HepG2 (cell line): ENCODE results near the gene STAT6. TPM values are rescaled to one million over a fixed set of nuclear protein-coding genes. Genes with fewer than 3 reads are reported as not detected.
A peak's percentile ranks its signal among the peaks of the same experiment; 100 is the strongest.

Source experiments
- CBX2 ChIP-seq, 2 experiments: fragments of 200-600 bp in 1 of 2; sonication (generic); formaldehyde crosslinking in 1 of 2; IDR thresholded peaks; 2 replicates each; pipeline versions ENCODE4 v1.7.0 to v1.8.1; 2018 to 2022; ENCODE audit warnings: low read depth in 2 of 2, low read length in 1 of 2, mild to moderate bottlenecking in 1 of 2, missing genetic modification reagents in 1 of 2
- KLF12 ChIP-seq: sonication (generic); formaldehyde crosslinking; IDR thresholded peaks from 2 replicates; pipeline ENCODE4 v1.4.0; 2020; ENCODE audit warnings: missing genetic modification reagents, borderline replicate concordance
- KMT2B ChIP-seq: IDR thresholded peaks from 2 replicates; pipeline ENCODE4 v1.6.1; 2016; ENCODE audit warnings: missing genetic modification reagents, missing compliant biosample characterization
- MAFF ChIP-seq: IDR thresholded peaks from 2 replicates; pipeline ENCODE4 v1.6.1; 2011; ENCODE audit warnings: low read depth, low read length, improper control_type of control experiment
- PITX1 ChIP-seq: sonication (generic); formaldehyde crosslinking; IDR thresholded peaks from 2 replicates; pipeline ENCODE4 v1.5.1; 2020; ENCODE audit warnings: mild to moderate bottlenecking, missing genetic modification reagents
- RFX3 ChIP-seq: IDR thresholded peaks from 2 replicates; pipeline ENCODE4 v1.6.1; 2016; ENCODE audit warnings: missing biosample characterization, missing genetic modification reagents
- SMAD3 ChIP-seq: sonication (generic); formaldehyde crosslinking; IDR thresholded peaks from 2 replicates; pipeline ENCODE4 v1.4.0; 2020; ENCODE audit warnings: missing genetic modification reagents
- TCF12 ChIP-seq, 2 experiments: fragments of 450-650 bp in 1 of 2; sonication (generic) in 1 of 2; formaldehyde crosslinking in 1 of 2; IDR thresholded peaks; 2 replicates each; pipeline versions ENCODE4 v1.6.1 to v1.8.0; 2017 to 2022; ENCODE audit warnings: antibody characterized with exemption in 1 of 2, mild to moderate bottlenecking in 1 of 2, missing genetic modification reagents in 1 of 2, moderate library complexity in 1 of 2
- ZNF224 ChIP-seq: sonication (generic); formaldehyde crosslinking; IDR thresholded peaks from 2 replicates; pipeline ENCODE4 v1.5.0; 2020; ENCODE audit warnings: mild to moderate bottlenecking, missing genetic modification reagents
- ZNF251 ChIP-seq: sonication (generic); formaldehyde crosslinking; IDR thresholded peaks from 2 replicates; pipeline ENCODE4 v1.9.0; 2021; ENCODE audit warnings: mild to moderate bottlenecking, missing genetic modification reagents
- ZNF296 ChIP-seq: sonication (generic); formaldehyde crosslinking; conservative IDR thresholded peaks from 2 replicates; pipeline ENCODE4 v1.5.0; 2020; ENCODE audit warnings: mild to moderate bottlenecking, missing genetic modification reagents
- ZNF501 ChIP-seq: sonication (generic); formaldehyde crosslinking; IDR thresholded peaks from 2 replicates; pipeline ENCODE4 v1.5.1; 2020; ENCODE audit warnings: mild to moderate bottlenecking, moderate library complexity, missing genetic modification reagents
- ZNF512 ChIP-seq: sonication (generic); formaldehyde crosslinking; IDR thresholded peaks from 2 replicates; pipeline ENCODE4 v1.4.0; 2020; ENCODE audit warnings: mild to moderate bottlenecking, missing genetic modification reagents
- ZNF549 ChIP-seq: sonication (generic); formaldehyde crosslinking; IDR thresholded peaks from 2 replicates; pipeline ENCODE4 v1.5.0; 2020; ENCODE audit warnings: missing genetic modification reagents
- ZNF615 ChIP-seq: sonication (generic); formaldehyde crosslinking; IDR thresholded peaks from 2 replicates; pipeline ENCODE4 v1.5.0; 2020; ENCODE audit warnings: mild to moderate bottlenecking, missing genetic modification reagents, borderline replicate concordance
- ZNF629 ChIP-seq: sonication (generic); formaldehyde crosslinking; conservative IDR thresholded peaks from 2 replicates; pipeline ENCODE4 v1.5.0; 2020; ENCODE audit warnings: missing genetic modification reagents
- ZNF652 ChIP-seq: IDR thresholded peaks from 2 replicates; pipeline ENCODE4 v1.6.1; 2016; ENCODE audit warnings: low read depth, borderline replicate concordance
- ZNF883 ChIP-seq: sonication (generic); formaldehyde crosslinking; IDR thresholded peaks from 2 replicates; pipeline ENCODE4 v1.5.1; 2020; ENCODE audit warnings: mild to moderate bottlenecking, missing genetic modification reagents; ENCODE audit errors: not compliant biosample characterization
- polyA plus RNA-seq, 8 experiments: library from polyadenylated mRNA; depleted of rRNA in 3 of 8; stranded (reverse) in 7 of 8; unstranded in 1 of 8; fragments of >200 nt; fragmentation: Illumina TruSeq in 4 of 8; extraction: Trizol in 4 of 8; gene quantifications; 2 replicates each; pipeline versions ENCODE4 v1.2.1 to v1.2.3, GENCODE V29; 2011 to 2016; ENCODE audit warnings: low read depth in 4 of 8, missing spikeins in 1 of 8, mixed read lengths in 1 of 8; ENCODE audit not compliant: insufficient read depth in 1 of 8
- total RNA-seq, 5 experiments: library from RNA; depleted of rRNA; stranded (reverse); fragments of >200 nt; fragmentation: Illumina TruSeq; extraction: Trizol; gene quantifications; 2 replicates each; pipeline ENCODE4 v1.2.3, GENCODE V29; 2016; ENCODE audit warnings: low read depth in 1 of 5
- TF ChIP-seq, protein P1 (sequence below): sonication (generic); formaldehyde crosslinking; IDR thresholded peaks from 2 replicates; pipeline ENCODE4 v1.4.0; 2020; ENCODE audit warnings: missing genetic modification reagents
- TF ChIP-seq, protein P2 (sequence below), 2 experiments: sonication (generic) in 1 of 2; formaldehyde crosslinking in 1 of 2; IDR thresholded peaks; 2 replicates each; pipeline versions ENCODE4 v1.5.1 to v1.6.1; 2011 to 2020; ENCODE audit warnings: borderline replicate concordance in 1 of 2, low read depth in 1 of 2, low read length in 1 of 2, mild to moderate bottlenecking in 1 of 2, missing genetic modification reagents in 1 of 2, moderate library complexity in 1 of 2

The STAT6 gene
- total and polyA plus RNA-seq, 2 of the 13 experiments (the other 11 are each of a cell fraction or from before 2014, with no cell fraction given) = 28.0 to 62.2 TPM

- TF ChIP-seq ZNF512 (no peak), ZNF251 (CRISPR knock-in tag) (no peak), ZNF296 (CRISPR knock-in tag) (no peak), TCF12 (IDR thresholded peaks at IDR 0.05) (no peak), TCF12 (CRISPR knock-in tag; IDR thresholded peaks at IDR 0.05) (no peak), ZNF652 (CRISPR knock-in tag) (no peak), ZNF549 (CRISPR knock-in tag) (no peak), SMAD3 (CRISPR knock-in tag) (peak; percentile 29; the same call in 1 of the 2 replicates), ZNF883 (CRISPR knock-in tag) (no peak), PITX1 (no peak), ZNF615 (CRISPR knock-in tag) (no peak; the same call in 1 of the 2 replicates), ZNF224 (CRISPR knock-in tag) (no peak), KLF12 (CRISPR knock-in tag) (no peak), KMT2B (CRISPR knock-in tag) (peak; percentile 23; the same call in 1 of the 2 replicates), ZNF501 (CRISPR knock-in tag) (no peak), RFX3 (no peak), MAFF (no peak), CBX2 (IDR thresholded peaks at IDR 0.05; ENCODE audit: low read depth, low read length) (no peak), CBX2 (CRISPR knock-in tag; IDR thresholded peaks at IDR 0.05; ENCODE audit: low read depth) (no peak), ZNF629 (CRISPR knock-in tag) (no peak)
- TF ChIP-seq, protein P1, sequence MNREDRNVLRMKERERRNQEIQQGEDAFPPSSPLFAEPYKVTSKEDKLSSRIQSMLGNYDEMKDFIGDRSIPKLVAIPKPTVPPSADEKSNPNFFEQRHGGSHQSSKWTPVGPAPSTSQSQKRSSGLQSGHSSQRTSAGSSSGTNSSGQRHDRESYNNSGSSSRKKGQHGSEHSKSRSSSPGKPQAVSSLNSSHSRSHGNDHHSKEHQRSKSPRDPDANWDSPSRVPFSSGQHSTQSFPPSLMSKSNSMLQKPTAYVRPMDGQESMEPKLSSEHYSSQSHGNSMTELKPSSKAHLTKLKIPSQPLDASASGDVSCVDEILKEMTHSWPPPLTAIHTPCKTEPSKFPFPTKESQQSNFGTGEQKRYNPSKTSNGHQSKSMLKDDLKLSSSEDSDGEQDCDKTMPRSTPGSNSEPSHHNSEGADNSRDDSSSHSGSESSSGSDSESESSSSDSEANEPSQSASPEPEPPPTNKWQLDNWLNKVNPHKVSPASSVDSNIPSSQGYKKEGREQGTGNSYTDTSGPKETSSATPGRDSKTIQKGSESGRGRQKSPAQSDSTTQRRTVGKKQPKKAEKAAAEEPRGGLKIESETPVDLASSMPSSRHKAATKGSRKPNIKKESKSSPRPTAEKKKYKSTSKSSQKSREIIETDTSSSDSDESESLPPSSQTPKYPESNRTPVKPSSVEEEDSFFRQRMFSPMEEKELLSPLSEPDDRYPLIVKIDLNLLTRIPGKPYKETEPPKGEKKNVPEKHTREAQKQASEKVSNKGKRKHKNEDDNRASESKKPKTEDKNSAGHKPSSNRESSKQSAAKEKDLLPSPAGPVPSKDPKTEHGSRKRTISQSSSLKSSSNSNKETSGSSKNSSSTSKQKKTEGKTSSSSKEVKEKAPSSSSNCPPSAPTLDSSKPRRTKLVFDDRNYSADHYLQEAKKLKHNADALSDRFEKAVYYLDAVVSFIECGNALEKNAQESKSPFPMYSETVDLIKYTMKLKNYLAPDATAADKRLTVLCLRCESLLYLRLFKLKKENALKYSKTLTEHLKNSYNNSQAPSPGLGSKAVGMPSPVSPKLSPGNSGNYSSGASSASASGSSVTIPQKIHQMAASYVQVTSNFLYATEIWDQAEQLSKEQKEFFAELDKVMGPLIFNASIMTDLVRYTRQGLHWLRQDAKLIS (CRISPR knock-in tag) = no peak
- TF ChIP-seq, protein P2, sequence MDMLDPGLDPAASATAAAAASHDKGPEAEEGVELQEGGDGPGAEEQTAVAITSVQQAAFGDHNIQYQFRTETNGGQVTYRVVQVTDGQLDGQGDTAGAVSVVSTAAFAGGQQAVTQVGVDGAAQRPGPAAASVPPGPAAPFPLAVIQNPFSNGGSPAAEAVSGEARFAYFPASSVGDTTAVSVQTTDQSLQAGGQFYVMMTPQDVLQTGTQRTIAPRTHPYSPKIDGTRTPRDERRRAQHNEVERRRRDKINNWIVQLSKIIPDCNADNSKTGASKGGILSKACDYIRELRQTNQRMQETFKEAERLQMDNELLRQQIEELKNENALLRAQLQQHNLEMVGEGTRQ (IDR thresholded peaks at IDR 0.05; ENCODE audit: low read depth, low read length) = no peak
- TF ChIP-seq, protein P2 (CRISPR knock-in tag; IDR thresholded peaks at IDR 0.05; ENCODE audit: borderline replicate concordance) = no peak
Observed at GRCh38 chr12:57127726-57128518, 16.8 kb upstream of the STAT6 start, which contains the start of gene LRP1 (continued).
